CD4-positive, alpha-beta T cell (primary cell): Measurements from ENCODE around the gene CGNL1. TPM values are rescaled to one million over a fixed set of nuclear protein-coding genes. Genes with fewer than 3 reads are reported as not detected.

ENCODE experiments used
- ATAC-seq: fragments of 200-7000 bp; cut with Tn5 transposase; one replicate; pipeline ENCODE4 v1.10.0; 2022; ENCODE audit warnings: mild to moderate bottlenecking; ENCODE audit not compliant: poor library complexity
- CTCF ChIA-PET: fragments of 350-600 bp; sonication (Branson Sonifier 250); formaldehyde crosslinking; loops from one replicate; lab custom pipeline; 2021; ENCODE audit warnings: antibody characterized with exemption, inconsistent platforms; lab: Charles Lee
- POLR2A ChIA-PET: fragments of 350-600 bp; sonication (Branson Sonifier 250); formaldehyde crosslinking; loops from one replicate; lab custom pipeline; 2021; ENCODE audit warnings: antibody characterized with exemption, inconsistent platforms; lab: Charles Lee
- DNase-seq, 14 experiments: peaks; one replicate each; pipeline ENCODE4 v3.0.0-alpha.2; 2013 to 2020; ENCODE audit warnings: mixed read lengths in 2 of 14
- H3K27ac ChIP-seq, 2 donors: one replicate each; pipeline versions ENCODE4 v1.5.1 to v1.7.0; 2013; ENCODE audit warnings: low read length in 2 of 2, low read depth in 1 of 2, mild to moderate bottlenecking in 1 of 2
- H3K27me3 ChIP-seq, 2 experiments: 1 replicate in 1 of 2; 2 replicates in 1 of 2; pipeline versions ENCODE4 v1.6.1 to v1.7.0; 2013; ENCODE audit warnings: low read length in 2 of 2, control low read depth in 1 of 2, mild to moderate bottlenecking in 1 of 2, moderate library complexity in 1 of 2; ENCODE audit not compliant: insufficient read depth in 2 of 2, control insufficient read depth in 1 of 2
- H3K36me3 ChIP-seq: one replicate; pipeline ENCODE4 v1.6.1; 2013; ENCODE audit warnings: low read length, control low read depth; ENCODE audit not compliant: insufficient read depth
- H3K4me1 ChIP-seq: one replicate; pipeline ENCODE4 v1.6.1; 2013; ENCODE audit warnings: low read length, control low read depth; ENCODE audit not compliant: insufficient read depth
- H3K4me3 ChIP-seq: one replicate; pipeline ENCODE4 v1.5.1; 2013; ENCODE audit warnings: mild to moderate bottlenecking, low read length, moderate library complexity
- H3K9me3 ChIP-seq, 2 experiments: 1 replicate in 1 of 2; 2 replicates in 1 of 2; pipeline versions ENCODE4 v1.6.1 to v1.7.0; 2013; ENCODE audit warnings: low read length in 2 of 2, mild to moderate bottlenecking in 2 of 2, control low read depth in 1 of 2, moderate library complexity in 1 of 2; ENCODE audit not compliant: control insufficient read depth in 1 of 2, insufficient read depth in 1 of 2
- H3K27ac Mint-ChIP-seq: one replicate; pipeline ENCODE4 v1.8.0; 2020; ENCODE audit warnings: mixed read lengths
- H3K27me3 Mint-ChIP-seq: one replicate; pipeline ENCODE4 v1.8.0; 2021; ENCODE audit warnings: mixed read lengths
- H3K36me3 Mint-ChIP-seq: one replicate; pipeline ENCODE4 v1.8.0; 2021; ENCODE audit warnings: low read depth, mixed read lengths
- H3K4me1 Mint-ChIP-seq: one replicate; pipeline ENCODE4 v1.8.0; 2021; ENCODE audit warnings: low read depth, mixed read lengths
- H3K4me3 Mint-ChIP-seq: one replicate; pipeline ENCODE4 v1.8.0; 2020; ENCODE audit warnings: mild to moderate bottlenecking, mixed read lengths
- H3K9me3 Mint-ChIP-seq: one replicate; pipeline ENCODE4 v1.8.0; 2020; ENCODE audit warnings: mixed read lengths
- intact Hi-C, 2 experiments: fragments of 100-400 bp; cut with DNase I in 1 of 2; cut with micrococcal nuclease in 1 of 2; formaldehyde crosslinking; loops; one replicate each; pipeline versions ENCODE4 v1.15.1 to v1.9.0; 2023 to 2025; cut with DNase I, micrococcal nuclease
- total RNA-seq, 174 experiments: library from RNA in 2 of 174; stranded (reverse) in 2 of 174; gene quantifications; one replicate each; pipeline ENCODE4 v1.2.3 and lab custom pipeline; 2021 to 2026
- TF ChIP-seq, protein P1 (sequence below): fragments of 200-600 bp; IDR thresholded peaks from one replicate; pipeline ENCODE4 v1.8.0; 2022; ENCODE audit warnings: antibody characterized with exemption, mild to moderate bottlenecking

Gene CGNL1
- total RNA-seq, 2 experiments from 2014 or later, result not detected

- Mint-ChIP-seq H3K9me3 (no peaks in the 10 kb centered on the region), H3K27me3 (no peaks in the 10 kb centered on the region), H3K36me3 (no peaks in the 10 kb centered on the region), H3K27ac (no peak overlapping the region), H3K4me3 (no peak overlapping the region), H3K4me1 (no peaks in the 10 kb centered on the region)
- no peak overlapping the region for H3K4me3 ChIP-seq
- no peaks in the 10 kb centered on the region for H3K4me1 ChIP-seq
- POLR2A ChIA-PET, result no interaction called here
- CTCF ChIA-PET, result no interaction called here
- ATAC-seq, result no peak
- no peaks in the 10 kb centered on the region for H3K9me3 ChIP-seq
- H3K27me3 ChIP-seq, result no peaks in the 10 kb centered on the region
- H3K36me3 ChIP-seq, result no peaks in the 10 kb centered on the region
- intact Hi-C loops, result no loop called here
- no peak for DNase-seq
- TF ChIP-seq, protein P1, sequence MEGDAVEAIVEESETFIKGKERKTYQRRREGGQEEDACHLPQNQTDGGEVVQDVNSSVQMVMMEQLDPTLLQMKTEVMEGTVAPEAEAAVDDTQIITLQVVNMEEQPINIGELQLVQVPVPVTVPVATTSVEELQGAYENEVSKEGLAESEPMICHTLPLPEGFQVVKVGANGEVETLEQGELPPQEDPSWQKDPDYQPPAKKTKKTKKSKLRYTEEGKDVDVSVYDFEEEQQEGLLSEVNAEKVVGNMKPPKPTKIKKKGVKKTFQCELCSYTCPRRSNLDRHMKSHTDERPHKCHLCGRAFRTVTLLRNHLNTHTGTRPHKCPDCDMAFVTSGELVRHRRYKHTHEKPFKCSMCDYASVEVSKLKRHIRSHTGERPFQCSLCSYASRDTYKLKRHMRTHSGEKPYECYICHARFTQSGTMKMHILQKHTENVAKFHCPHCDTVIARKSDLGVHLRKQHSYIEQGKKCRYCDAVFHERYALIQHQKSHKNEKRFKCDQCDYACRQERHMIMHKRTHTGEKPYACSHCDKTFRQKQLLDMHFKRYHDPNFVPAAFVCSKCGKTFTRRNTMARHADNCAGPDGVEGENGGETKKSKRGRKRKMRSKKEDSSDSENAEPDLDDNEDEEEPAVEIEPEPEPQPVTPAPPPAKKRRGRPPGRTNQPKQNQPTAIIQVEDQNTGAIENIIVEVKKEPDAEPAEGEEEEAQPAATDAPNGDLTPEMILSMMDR, result no peak
- H3K27ac ChIP-seq, result no peak overlapping the region
Measured at GRCh38 chr15:57443486-57443885, 67.2 kb downstream of the CGNL1 start.

- H3K4me3 ChIP-seq, result no peak overlapping the region
- Mint-ChIP-seq H3K27ac (no peak overlapping the region), H3K4me3 (no peak overlapping the region), H3K9me3 (no peaks in the 10 kb centered on the region), H3K36me3 (no peaks in the 10 kb centered on the region), H3K4me1 (no peaks in the 10 kb centered on the region), H3K27me3 (peaks cover 11% of the 10 kb centered on the region)
- no peak for DNase-seq
- peaks cover 0 to 1% of the 10 kb centered on the region in 2 experiments for H3K27me3 ChIP-seq
- CTCF ChIA-PET, result interaction anchor here (1.3 kb wide), 1 partner anchor 14 kb away, joined by 3 read pairs; no protein-coding TSS in a partner anchor
- POLR2A ChIA-PET, result no interaction called here
- no peaks in the 10 kb centered on the region for H3K36me3 ChIP-seq
- H3K4me1 ChIP-seq, result no peaks in the 10 kb centered on the region
- H3K27ac ChIP-seq, result no peak overlapping the region
- intact Hi-C loops, result no loop called here
- TF ChIP-seq, protein P1, result no peak
- no peaks in the 10 kb centered on the region for H3K9me3 ChIP-seq
- ATAC-seq, result no peak
Measured at GRCh38 chr15:57444877-57445513, 68.7 kb downstream of the CGNL1 start.

- no peak overlapping the region for H3K27ac Mint-ChIP-seq
- no peak overlapping the region for H3K4me3 ChIP-seq
- intact Hi-C loops, result no loop called here
- ChIA-PET POLR2A (no interaction called here), CTCF (interaction anchor here (0.6 to 1.3 kb wide), 2 partner anchors 14 to 1438 kb away, joined by 3 read pairs; no protein-coding TSS in a partner anchor)
- no peak overlapping the region for H3K27ac ChIP-seq
- H3K36me3 ChIP-seq, result no peaks in the 10 kb centered on the region
- ATAC-seq (no peak), DNase-seq (no peak)
- H3K4me3 Mint-ChIP-seq, result no peak overlapping the region
- H3K4me1 Mint-ChIP-seq, result no peaks in the 10 kb centered on the region
- H3K27me3 Mint-ChIP-seq, result peaks cover 11% of the 10 kb centered on the region
- H3K9me3 ChIP-seq, result no peaks in the 10 kb centered on the region
- no peaks in the 10 kb centered on the region for H3K9me3 Mint-ChIP-seq
- H3K27me3 ChIP-seq, result peaks cover 0 to 6% of the 10 kb centered on the region in 2 experiments
- no peaks in the 10 kb centered on the region for H3K4me1 ChIP-seq
- no peaks in the 10 kb centered on the region for H3K36me3 Mint-ChIP-seq
- TF ChIP-seq, protein P1, result no peak
Measured at GRCh38 chr15:57445872-57446271, 69.6 kb downstream of the CGNL1 start.
